ENCODE data around the gene ITGB1BP2. TPM values are rescaled to one million over a fixed set of nuclear protein-coding genes. Genes with fewer than 3 reads are reported as not detected.
"Not testable (repeated sequence)": the region's sequence is repeated elsewhere in the genome, so short reads cannot be mapped to it uniquely, and the experiment has no call there.

ITGB1BP2 gene
- total RNA-seq, 1 donor from 2014 or later, result 0.52 TPM

DNA sequence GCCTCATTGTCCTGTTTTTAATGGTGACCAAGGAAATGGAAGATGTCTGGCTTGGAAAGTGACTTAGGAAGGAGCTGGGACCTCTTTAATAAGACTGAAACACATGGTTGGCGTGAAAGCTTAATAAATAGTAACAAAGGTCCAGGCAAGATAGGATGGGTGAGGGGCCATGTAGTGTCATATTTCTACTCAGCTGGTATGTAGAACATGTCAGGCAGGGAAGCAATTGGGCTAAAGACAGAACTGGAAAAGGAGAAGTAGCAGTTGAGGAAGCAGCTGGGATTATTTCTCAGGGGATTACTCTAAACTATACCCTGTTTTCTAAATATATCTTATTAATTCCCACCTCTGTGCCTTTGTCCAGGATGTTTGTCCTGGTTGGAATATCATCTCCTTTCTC lies 18.6 kb downstream of the ITGB1BP2 start:
- TF ChIP-seq, protein P1, sequence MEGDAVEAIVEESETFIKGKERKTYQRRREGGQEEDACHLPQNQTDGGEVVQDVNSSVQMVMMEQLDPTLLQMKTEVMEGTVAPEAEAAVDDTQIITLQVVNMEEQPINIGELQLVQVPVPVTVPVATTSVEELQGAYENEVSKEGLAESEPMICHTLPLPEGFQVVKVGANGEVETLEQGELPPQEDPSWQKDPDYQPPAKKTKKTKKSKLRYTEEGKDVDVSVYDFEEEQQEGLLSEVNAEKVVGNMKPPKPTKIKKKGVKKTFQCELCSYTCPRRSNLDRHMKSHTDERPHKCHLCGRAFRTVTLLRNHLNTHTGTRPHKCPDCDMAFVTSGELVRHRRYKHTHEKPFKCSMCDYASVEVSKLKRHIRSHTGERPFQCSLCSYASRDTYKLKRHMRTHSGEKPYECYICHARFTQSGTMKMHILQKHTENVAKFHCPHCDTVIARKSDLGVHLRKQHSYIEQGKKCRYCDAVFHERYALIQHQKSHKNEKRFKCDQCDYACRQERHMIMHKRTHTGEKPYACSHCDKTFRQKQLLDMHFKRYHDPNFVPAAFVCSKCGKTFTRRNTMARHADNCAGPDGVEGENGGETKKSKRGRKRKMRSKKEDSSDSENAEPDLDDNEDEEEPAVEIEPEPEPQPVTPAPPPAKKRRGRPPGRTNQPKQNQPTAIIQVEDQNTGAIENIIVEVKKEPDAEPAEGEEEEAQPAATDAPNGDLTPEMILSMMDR (conservative IDR thresholded peaks at IDR 0.05; ENCODE audit: low read depth, low read length), result no peak
- no peak for DNase-seq (ENCODE audit: low read depth)
- H3K4me3 ChIP-seq (ENCODE audit: low read depth, low read length), result no peak overlapping the region

DNA sequence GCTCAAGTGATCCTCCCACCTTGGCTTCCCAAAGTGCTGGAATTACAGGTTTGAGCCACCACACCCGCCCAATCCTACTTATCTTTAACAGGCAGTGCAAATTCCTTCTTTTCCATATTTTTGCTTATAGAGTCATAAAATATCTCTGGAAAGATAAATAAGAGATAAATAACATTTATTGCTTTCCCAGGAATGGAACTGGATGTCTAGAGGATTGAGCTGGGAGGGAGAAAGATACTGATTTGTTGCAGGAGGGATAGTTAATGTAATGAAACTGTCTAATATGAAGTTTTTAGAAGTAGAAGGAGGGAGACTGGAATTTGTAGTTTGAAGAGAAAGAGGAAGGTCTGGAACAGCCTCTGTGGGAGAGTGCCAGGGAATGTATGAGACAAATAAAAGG lies 20.2 kb downstream of the ITGB1BP2 start:
- H3K4me3 ChIP-seq (ENCODE audit: low read depth, low read length), result no peak overlapping the region
- no peak for DNase-seq (ENCODE audit: low read depth)
- TF ChIP-seq, protein P1 (conservative IDR thresholded peaks at IDR 0.05; ENCODE audit: low read depth, low read length), result no peak

DNA sequence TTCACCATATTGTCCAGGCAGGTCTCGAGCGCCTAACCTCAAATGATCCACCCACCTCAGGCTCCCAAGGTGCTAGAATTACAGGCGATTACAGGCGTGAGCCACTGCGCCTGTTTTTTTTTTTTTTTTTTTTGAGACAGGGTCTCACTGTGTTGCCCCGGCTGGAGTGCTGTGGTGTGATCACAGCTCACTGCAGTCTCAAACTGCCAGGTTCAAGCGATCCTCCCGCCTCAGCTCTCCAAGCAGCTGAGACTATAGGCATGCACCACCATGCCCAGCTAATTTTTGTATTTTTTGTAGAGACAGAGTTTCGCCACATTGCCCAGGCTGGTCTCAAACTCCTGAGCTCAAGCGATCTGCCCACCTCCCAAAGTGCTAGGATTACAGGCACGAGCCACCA lies 22.9 kb downstream of the ITGB1BP2 start:
- H3K4me3 ChIP-seq (ENCODE audit: low read depth, low read length); DNase-seq (ENCODE audit: low read depth): not testable (repeated sequence)

DNA sequence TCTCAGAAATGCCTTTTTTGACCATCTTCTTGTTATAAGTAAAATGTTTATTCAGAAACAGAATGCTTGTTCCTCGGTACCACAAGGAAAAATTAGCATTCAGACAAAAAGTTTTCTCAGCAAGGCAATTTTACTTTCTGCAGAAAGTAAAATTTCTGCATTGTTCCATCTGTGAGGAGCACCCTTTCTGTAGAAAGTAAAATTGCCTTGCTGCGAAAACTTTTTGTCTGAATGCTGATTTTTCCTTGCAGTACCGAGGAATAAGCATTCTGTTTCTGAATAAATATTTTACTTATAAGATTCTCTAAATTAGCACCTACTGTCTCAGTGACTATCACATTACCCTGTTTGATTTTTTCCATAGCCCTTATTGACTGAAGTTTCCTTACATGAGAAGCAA lies 24.8 kb downstream of the ITGB1BP2 start:
- TF ChIP-seq, protein P1 (conservative IDR thresholded peaks at IDR 0.05; ENCODE audit: low read depth, low read length), result no peak
- DNase-seq (ENCODE audit: low read depth), result no peak
- H3K4me3 ChIP-seq (ENCODE audit: low read depth, low read length), result no peak overlapping the region

DNA sequence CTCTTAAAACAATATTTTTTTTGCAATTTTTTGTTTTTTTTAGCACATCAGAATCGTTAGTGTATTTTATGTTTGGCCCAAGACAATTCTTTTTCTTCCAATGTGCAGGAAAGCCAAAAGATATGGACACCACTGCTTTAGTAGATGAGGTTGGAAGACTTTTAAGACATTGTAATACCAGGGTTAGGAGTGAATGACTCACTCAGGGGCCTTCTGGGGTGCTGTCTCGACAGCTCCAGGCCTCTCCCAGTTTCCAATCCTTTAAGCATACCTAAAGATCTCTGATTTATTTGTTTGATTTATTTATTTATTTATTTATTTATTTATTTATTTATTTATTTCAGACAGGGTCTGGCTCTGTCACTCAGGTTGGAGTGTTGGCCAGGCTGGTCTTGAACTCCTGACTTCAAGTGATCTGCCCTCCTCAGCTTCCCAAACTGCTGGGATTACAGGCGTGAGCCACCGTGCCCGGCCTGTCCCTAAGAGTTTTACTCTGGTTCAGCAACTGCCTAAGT lies 47.7 kb downstream of the ITGB1BP2 start:
- DNase-seq (ENCODE audit: low read depth); H3K4me3 ChIP-seq (ENCODE audit: low read depth, low read length): not testable (repeated sequence)

DNA sequence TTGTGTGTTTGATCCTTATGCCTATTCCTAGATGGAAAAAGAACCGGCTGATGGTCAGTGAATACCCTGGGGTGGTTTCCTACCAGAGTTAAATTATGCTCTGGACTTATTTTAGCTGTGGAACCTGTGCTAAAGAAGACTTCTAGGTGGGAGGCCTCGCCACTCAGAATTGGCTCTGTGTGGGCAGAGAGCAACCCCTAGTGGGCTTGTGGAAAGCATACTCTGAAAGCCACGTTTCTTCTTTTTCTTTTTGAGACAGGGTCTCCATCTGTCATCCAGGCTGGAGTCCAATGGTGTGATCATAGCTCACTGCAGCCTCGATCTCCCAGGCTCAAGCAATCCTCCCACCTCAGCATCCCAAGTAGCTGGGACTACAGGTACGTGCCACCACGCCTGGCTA lies 48.3 kb downstream of the ITGB1BP2 start:
- H3K4me3 ChIP-seq (ENCODE audit: low read depth, low read length); DNase-seq (ENCODE audit: low read depth): not testable (repeated sequence)

DNA sequence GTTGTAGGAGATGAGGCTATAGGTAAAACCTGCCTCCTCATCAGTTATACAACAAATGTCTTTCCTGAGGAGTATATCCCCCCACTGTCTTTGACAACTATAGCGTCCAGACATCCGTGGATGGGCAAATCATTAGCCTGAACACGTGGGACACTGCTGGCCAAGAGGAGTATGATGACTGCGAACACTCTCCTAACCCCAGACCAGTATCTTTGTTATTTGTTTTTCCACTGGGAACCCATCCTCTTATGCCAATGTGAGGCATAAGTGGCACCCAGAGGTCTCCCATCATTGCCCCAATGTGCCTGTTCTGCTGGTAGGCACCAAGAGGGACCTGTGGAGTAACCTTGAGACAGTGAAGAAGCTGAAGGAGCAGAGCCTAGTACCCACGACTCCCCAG lies 50.9 kb downstream of the ITGB1BP2 start:
- not testable (repeated sequence) for DNase-seq (ENCODE audit: low read depth)

More for the DNA sequence above, 50.9 kb downstream of the ITGB1BP2 start:
- H3K4me3 ChIP-seq (ENCODE audit: low read depth, low read length), result not testable (repeated sequence)

Other genes with a start within 250 kb of the ITGB1BP2 start
- 50.9 and 53.0 TPM in 2 replicates for gene SNX12, start 233.4 kb upstream of the ITGB1BP2 start, total RNA-seq
- gene FOXO4, start 205.9 kb upstream of the ITGB1BP2 start, total RNA-seq, result 2.7 and 4.7 TPM in 2 replicates
- gene CXorf65, start 195.0 kb upstream of the ITGB1BP2 start, total RNA-seq, result not detected in 2 replicates
- gene IL2RG, start 190.2 kb upstream of the ITGB1BP2 start, total RNA-seq, result not detected in 2 replicates
- 13.4 and 14.9 TPM in 2 replicates for gene MED12, start 183.2 kb upstream of the ITGB1BP2 start, total RNA-seq
- gene NLGN3, start 156.9 kb upstream of the ITGB1BP2 start, total RNA-seq, result not detected in 2 replicates
- gene GJB1, start 78.5 kb upstream of the ITGB1BP2 start, total RNA-seq, result 0.07 and 0.40 TPM in 2 replicates
- 13.8 and 14.6 TPM in 2 replicates for gene ZMYM3, start 47.6 kb upstream of the ITGB1BP2 start, total RNA-seq
- 424 and 435 TPM in 2 replicates for gene NONO, start 18.1 kb upstream of the ITGB1BP2 start, total RNA-seq
- 11.1 and 16.7 TPM in 2 replicates for gene TAF1, start 64.6 kb downstream of the ITGB1BP2 start, total RNA-seq
- gene OGT, start 231.4 kb downstream of the ITGB1BP2 start, total RNA-seq, result 42.5 and 49.6 TPM in 2 replicates